A549 (cell line): ENCODE results near the gene TMEM175.

Experiments used
- CHD2 ChIP-seq: fragments of 150-350 bp; IDR thresholded peaks from 2 replicates; pipeline ENCODE4 v1.6.1; 2014; ENCODE audit warnings: low read length; ENCODE audit not compliant: partially characterized antibody
- CHD4 ChIP-seq: fragments of 200-600 bp; sonication (generic); IDR thresholded peaks from 2 replicates; pipeline ENCODE4 v1.6.1; 2016; ENCODE audit warnings: antibody characterized with exemption, mild to moderate bottlenecking, borderline replicate concordance
- HOXB5 ChIP-seq: fragments of 250-450 bp; sonication (Bioruptor Pico); IDR thresholded peaks from 2 replicates; pipeline ENCODE4 v1.5.0; 2020; ENCODE audit warnings: mild to moderate bottlenecking, moderate library complexity
- KDM1A ChIP-seq: fragments of 200-600 bp; sonication (generic); IDR thresholded peaks from 2 replicates; pipeline ENCODE4 v1.6.1; 2016; ENCODE audit warnings: low read depth, mild to moderate bottlenecking
- MAZ ChIP-seq: fragments of 150-350 bp; IDR thresholded peaks from 2 replicates; pipeline ENCODE4 v1.6.1; 2014; ENCODE audit warnings: antibody characterized with exemption, low read depth, low read length, borderline replicate concordance
- POLR2A ChIP-seq: IDR thresholded peaks from 2 replicates; pipeline ENCODE4 v1.6.1; 2012; ENCODE audit warnings: mild to moderate bottlenecking, low read length
- TF ChIP-seq, protein P1 (sequence below): IDR thresholded peaks from 2 replicates; pipeline ENCODE4 v1.6.1; 2012
- TF ChIP-seq, protein P2 (sequence below): fragments of 450-650 bp; IDR thresholded peaks from 2 replicates; pipeline ENCODE4 v1.6.1; 2014; ENCODE audit warnings: antibody characterized with exemption
- TF ChIP-seq, protein P3 (sequence below): fragments of >200 bp; sonication (Bioruptor Twin); formaldehyde crosslinking; IDR thresholded peaks from 3 replicates; pipeline ENCODE4 v1.5.1; 2016

DNA sequence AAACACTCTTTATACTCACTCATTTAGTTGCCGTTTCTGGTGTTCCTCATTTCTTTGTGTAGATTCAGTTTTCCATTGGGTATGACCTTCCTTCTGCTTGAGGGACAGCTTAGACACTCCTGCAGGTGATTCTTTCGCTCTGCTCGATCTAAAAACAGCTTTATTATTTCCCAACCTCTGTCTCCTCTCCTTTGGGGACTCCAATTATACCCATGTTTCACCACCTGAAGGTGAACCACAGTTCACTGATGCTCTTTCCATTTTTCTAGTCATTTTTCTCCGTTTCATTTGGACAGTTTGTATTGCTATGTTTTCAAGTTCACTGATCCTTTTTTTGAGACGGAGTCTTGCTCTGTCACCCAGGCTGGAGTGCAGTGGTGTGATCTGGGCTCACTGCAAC lies 74.6 kb downstream of the TMEM175 start:
- TF ChIP-seq, protein P1, sequence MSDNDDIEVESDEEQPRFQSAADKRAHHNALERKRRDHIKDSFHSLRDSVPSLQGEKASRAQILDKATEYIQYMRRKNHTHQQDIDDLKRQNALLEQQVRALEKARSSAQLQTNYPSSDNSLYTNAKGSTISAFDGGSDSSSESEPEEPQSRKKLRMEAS = no peak
- TF ChIP-seq KDM1A = no peak
- TF ChIP-seq, protein P2, sequence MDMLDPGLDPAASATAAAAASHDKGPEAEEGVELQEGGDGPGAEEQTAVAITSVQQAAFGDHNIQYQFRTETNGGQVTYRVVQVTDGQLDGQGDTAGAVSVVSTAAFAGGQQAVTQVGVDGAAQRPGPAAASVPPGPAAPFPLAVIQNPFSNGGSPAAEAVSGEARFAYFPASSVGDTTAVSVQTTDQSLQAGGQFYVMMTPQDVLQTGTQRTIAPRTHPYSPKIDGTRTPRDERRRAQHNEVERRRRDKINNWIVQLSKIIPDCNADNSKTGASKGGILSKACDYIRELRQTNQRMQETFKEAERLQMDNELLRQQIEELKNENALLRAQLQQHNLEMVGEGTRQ = no peak
- TF ChIP-seq, protein P3, sequence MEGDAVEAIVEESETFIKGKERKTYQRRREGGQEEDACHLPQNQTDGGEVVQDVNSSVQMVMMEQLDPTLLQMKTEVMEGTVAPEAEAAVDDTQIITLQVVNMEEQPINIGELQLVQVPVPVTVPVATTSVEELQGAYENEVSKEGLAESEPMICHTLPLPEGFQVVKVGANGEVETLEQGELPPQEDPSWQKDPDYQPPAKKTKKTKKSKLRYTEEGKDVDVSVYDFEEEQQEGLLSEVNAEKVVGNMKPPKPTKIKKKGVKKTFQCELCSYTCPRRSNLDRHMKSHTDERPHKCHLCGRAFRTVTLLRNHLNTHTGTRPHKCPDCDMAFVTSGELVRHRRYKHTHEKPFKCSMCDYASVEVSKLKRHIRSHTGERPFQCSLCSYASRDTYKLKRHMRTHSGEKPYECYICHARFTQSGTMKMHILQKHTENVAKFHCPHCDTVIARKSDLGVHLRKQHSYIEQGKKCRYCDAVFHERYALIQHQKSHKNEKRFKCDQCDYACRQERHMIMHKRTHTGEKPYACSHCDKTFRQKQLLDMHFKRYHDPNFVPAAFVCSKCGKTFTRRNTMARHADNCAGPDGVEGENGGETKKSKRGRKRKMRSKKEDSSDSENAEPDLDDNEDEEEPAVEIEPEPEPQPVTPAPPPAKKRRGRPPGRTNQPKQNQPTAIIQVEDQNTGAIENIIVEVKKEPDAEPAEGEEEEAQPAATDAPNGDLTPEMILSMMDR = no peak
- TF ChIP-seq CHD2 = no peak
- TF ChIP-seq MAZ = no peak
- TF ChIP-seq POLR2A = no peak
- TF ChIP-seq CHD4 = no peak
- no peak for TF ChIP-seq HOXB5 (CRISPR knock-in tag)
